K562 (cell line): ENCODE results near the gene EID2. TPM values are rescaled to one million over a fixed set of nuclear protein-coding genes. Genes with fewer than 3 reads are reported as not detected.
A peak's percentile ranks its signal among the peaks of the same experiment; 100 is the strongest.

Experiments used
- ATAC-seq: fragments of 200-7000 bp; cut with Tn5 transposase; 3 replicates; pipeline ENCODE4 v1.9.1; 2020; ENCODE audit warnings: moderate library complexity
- BruUV-seq: library from RNA; stranded (reverse); fragments of 400-500 nt; replicated peaks from 2 replicates; lab custom pipeline; 2021; lab: Mats Ljungman, UMichigan
- CTCF ChIA-PET: fragments of 300-600 bp; formaldehyde crosslinking; extraction: SDS; loops from one replicate; lab custom pipeline; 2021; ENCODE audit warnings: low intra/inter-chr PET ratio; lab: Yijun Ruan, JAX
- POLR2A ChIA-PET: fragments of 300-600, 350-650 bp; sonication (Branson Sonifier 250); formaldehyde crosslinking; extraction: SDS; loops from one replicate; lab custom pipeline; 2021; ENCODE audit warnings: antibody characterized with exemption, inconsistent platforms; lab: Yijun Ruan, JAX
- DNase-seq, 4 experiments: peaks; one replicate each; pipeline versions ENCODE4 v3.0.0 to v3.0.0-alpha.2; 2011 to 2018; ENCODE audit warnings: low spot score in 3 of 4, mixed read lengths in 3 of 4; ENCODE audit errors: extremely low read depth in 1 of 4
- FAIRE-seq: peaks from 2 replicates; lab custom pipeline; 2011; peaks lifted over from hg19 to GRCh38; lab: Jason Lieb, UNC
- H2AFZ ChIP-seq: 2 replicates; pipeline ENCODE4 v1.6.0; 2011; ENCODE audit warnings: low read depth, low read length, control low read depth, inconsistent platforms
- H3K27ac ChIP-seq: fragments of 200-600 bp; 3 replicates; pipeline ENCODE4 v1.8.0; 2011; ENCODE audit warnings: low read depth, mild to moderate bottlenecking, control low read depth, inconsistent platforms, low read length, moderate library complexity, mixed read lengths; ENCODE audit errors: extremely low read depth
- H3K27me3 ChIP-seq, 2 experiments: fragments of 300-600 bp in 1 of 2; 2 replicates in 1 of 2; 3 replicates in 1 of 2; pipeline versions ENCODE4 v1.6.0 to v1.8.0; 2011; ENCODE audit warnings: inconsistent platforms in 2 of 2, low read length in 2 of 2, mild to moderate bottlenecking in 1 of 2, mixed read lengths in 1 of 2, moderate library complexity in 1 of 2; ENCODE audit not compliant: control insufficient read depth in 2 of 2, insufficient read depth in 2 of 2
- H3K36me3 ChIP-seq: fragments of 300-600 bp; 3 replicates; pipeline ENCODE4 v1.8.0; 2011; ENCODE audit warnings: mild to moderate bottlenecking, low read length, inconsistent platforms; ENCODE audit not compliant: control insufficient read depth, insufficient read depth
- H3K4me1 ChIP-seq, 2 experiments: fragments of 200-600 bp in 1 of 2; replicated peaks in 1 of 2; 2 replicates in 1 of 2; 3 replicates in 1 of 2; pipeline versions ENCODE4 v1.5.1 to v1.8.0; 2011; ENCODE audit warnings: inconsistent platforms in 2 of 2, low read length in 2 of 2, mild to moderate bottlenecking in 1 of 2, mixed read lengths in 1 of 2, moderate library complexity in 1 of 2; ENCODE audit not compliant: control insufficient read depth in 2 of 2, insufficient read depth in 2 of 2
- H3K4me2 ChIP-seq: 2 replicates; pipeline ENCODE4 v1.6.1; 2011; ENCODE audit warnings: low read length, control low read depth, inconsistent platforms, mixed read lengths; ENCODE audit not compliant: insufficient read depth
- H3K4me3 ChIP-seq: fragments of 200-600 bp; sonication (generic), shearing (Covaris generic); 2 replicates; pipeline ENCODE4 v1.5.1; 2016; ENCODE audit warnings: control low read depth, inconsistent platforms
- H3K79me2 ChIP-seq: fragments of 200-600 bp; 3 replicates; pipeline ENCODE4 v1.8.0; 2011; ENCODE audit warnings: low read length, inconsistent platforms; ENCODE audit not compliant: control insufficient read depth, insufficient read depth
- H3K9ac ChIP-seq, 2 experiments: 2 replicates each; pipeline versions ENCODE4 v1.6.0 to v1.6.1; 2011; ENCODE audit warnings: low read depth in 2 of 2, low read length in 2 of 2, control low read depth in 1 of 2, inconsistent platforms in 1 of 2, mild to moderate bottlenecking in 1 of 2, mixed read lengths in 1 of 2; ENCODE audit not compliant: insufficient read depth in 1 of 2
- H3K9me1 ChIP-seq: one replicate; pipeline ENCODE4 v1.6.0; 2011; ENCODE audit warnings: inconsistent platforms, mild to moderate bottlenecking, low read length, moderate library complexity; ENCODE audit not compliant: control insufficient read depth, insufficient read depth
- H3K9me3 ChIP-seq: replicated peaks from 2 replicates; pipeline ENCODE4 v1.5.1; 2011; ENCODE audit warnings: low read depth, low read length, inconsistent platforms; ENCODE audit not compliant: control insufficient read depth, insufficient read depth
- H4K20me1 ChIP-seq: replicated peaks from 2 replicates; pipeline ENCODE4 v1.6.1; 2011; ENCODE audit warnings: low read length, inconsistent platforms, mixed read lengths; ENCODE audit not compliant: control insufficient read depth, insufficient read depth
- CBX1 ChIP-seq: sonication (generic); IDR thresholded peaks from 2 replicates; pipeline ENCODE4 v1.6.1; 2016; ENCODE audit warnings: antibody characterized with exemption, low read depth, mild to moderate bottlenecking
- CC2D1A ChIP-seq: fragments of 450-650 bp; IDR thresholded peaks from 2 replicates; pipeline ENCODE4 v1.6.1; 2017; ENCODE audit warnings: mild to moderate bottlenecking
- CHD2 ChIP-seq: IDR thresholded peaks from 2 replicates; pipeline ENCODE4 v1.6.1; 2011; ENCODE audit warnings: low read depth, low read length
- E2F5 ChIP-seq: sonication (generic); formaldehyde crosslinking; IDR thresholded peaks from 2 replicates; pipeline ENCODE4 v1.8.0; 2022; ENCODE audit warnings: mild to moderate bottlenecking, missing genetic modification reagents
- GABPB2 ChIP-seq: fragments of 250-450 bp; sonication (Bioruptor Pico); conservative IDR thresholded peaks from 2 replicates; pipeline ENCODE4 v1.5.1; 2021; ENCODE audit warnings: mild to moderate bottlenecking
- KDM1A ChIP-seq, 2 experiments: fragments of 450-650 bp; IDR thresholded peaks; 2 replicates each; pipeline ENCODE4 v1.6.1; 2016; ENCODE audit warnings: mild to moderate bottlenecking in 2 of 2
- NFATC3 ChIP-seq: fragments of 450-650 bp; IDR thresholded peaks from 2 replicates; pipeline ENCODE4 v1.6.1; 2017; ENCODE audit warnings: mild to moderate bottlenecking
- NKRF ChIP-seq: fragments of 450-650 bp; IDR thresholded peaks from 2 replicates; pipeline ENCODE4 v1.6.1; 2016; ENCODE audit warnings: borderline replicate concordance
- NR2F6 ChIP-seq: fragments of 450-650 bp; formaldehyde crosslinking; IDR thresholded peaks from 2 replicates; pipeline ENCODE4 v1.4.0; 2020; ENCODE audit warnings: mild to moderate bottlenecking
- RFX7 ChIP-seq: fragments of 250-450 bp; sonication (Bioruptor Pico); IDR thresholded peaks from 2 replicates; pipeline ENCODE4 v1.5.1; 2021; ENCODE audit warnings: mild to moderate bottlenecking
- SMARCE1 ChIP-seq: fragments of 450-650 bp; IDR thresholded peaks from 2 replicates; pipeline ENCODE4 v1.7.1; 2016; ENCODE audit warnings: mild to moderate bottlenecking
- SREBF1 ChIP-seq: fragments of 150-350 bp; IDR thresholded peaks from 2 replicates; pipeline ENCODE4 v1.6.1; 2014; ENCODE audit warnings: antibody characterized with exemption, low read depth, low read length, borderline replicate concordance
- TAF9B ChIP-seq: fragments of 450-650 bp; IDR thresholded peaks from 2 replicates; pipeline ENCODE4 v1.6.1; 2018; ENCODE audit warnings: mild to moderate bottlenecking; ENCODE audit not compliant: partially characterized antibody
- ZEB2 ChIP-seq: fragments of 450-650 bp; IDR thresholded peaks from 2 replicates; pipeline ENCODE4 v1.6.1; 2016
- ZNF12 ChIP-seq: sonication (generic); formaldehyde crosslinking; IDR thresholded peaks from 2 replicates; pipeline ENCODE4 v1.4.0; 2020; ENCODE audit warnings: mild to moderate bottlenecking, missing genetic modification reagents
- ZNF384 ChIP-seq: IDR thresholded peaks from 2 replicates; pipeline ENCODE4 v1.6.1; 2012; ENCODE audit warnings: low read depth, low read length, improper control_type of control experiment
- WGBS: fragments of 100-300 bp; shearing (Covaris generic); methylation state at CpG from one replicate; pipeline ENCODE4 v1.1.6; 2016; ENCODE audit warnings: low coverage, mixed read lengths; ENCODE audit not compliant: insufficient coverage; ENCODE audit errors: missing lambda C conversion rate; 5-methylcytosine and 5-hydroxymethylcytosine counted together
- in situ Hi-C: fragments of 300-500 bp; cut with MboI; formaldehyde crosslinking; loops from 4 replicates; pipeline ENCODE4 v1.15.0; 2018; ENCODE audit warnings: inconsistent platforms, mixed read lengths
- intact Hi-C: fragments of 100-400 bp; cut with micrococcal nuclease; formaldehyde crosslinking; loops from 2 replicates; pipeline ENCODE4 v1.14.2; 2022
- polyA plus RNA-seq, 8 experiments: library from polyadenylated mRNA; depleted of rRNA in 4 of 8; stranded (reverse) in 5 of 8; unstranded in 3 of 8; fragments of >200 nt; fragmentation: Nextera tagmentation in 2 of 8; fragmentation: Illumina TruSeq in 1 of 8; extraction: Ambion mirVana in 2 of 8; extraction: Trizol in 1 of 8; gene quantifications; 2 replicates each; pipeline versions ENCODE4 v1.2.1 to v1.2.3, GENCODE V29; 2011 to 2014; ENCODE audit warnings: inconsistent platforms in 1 of 8, missing spikeins in 1 of 8
- total RNA-seq, 7 experiments: library from RNA; depleted of rRNA in 6 of 7; stranded (reverse); fragments of >200 nt in 6 of 7; fragmentation: Illumina TruSeq in 2 of 7; extraction: Trizol in 2 of 7; gene quantifications; 2 replicates each; pipeline versions ENCODE4 v1.2.1 to v1.2.3, GENCODE V29; 2011 to 2021; ENCODE audit warnings: low replicate concordance in 1 of 7
- TF ChIP-seq, protein P1 (sequence below): sonication (generic); formaldehyde crosslinking; IDR thresholded peaks from 2 replicates; pipeline ENCODE4 v1.8.0; 2022; ENCODE audit warnings: mild to moderate bottlenecking, missing genetic modification reagents, borderline replicate concordance

Gene EID2
- total and polyA plus RNA-seq, 9 of the 15 experiments (the other 6 are each of a cell fraction or from before 2014, with no cell fraction given): 2.5 to 18.5 (median 11.3) TPM

- TF ChIP-seq KDM1A (IDR thresholded peaks at IDR 0.05) (peak; percentile 70 to 87), ZEB2 (0 out of 2 replicates have a peak, but pooled peaks have one; percentile 57)
Observed at GRCh38 chr19:39539165-39539517, 820 bp downstream of the EID2 start (continued).

- Histone ChIP-seq H3K4me1 (peaks cover 3 to 6% of the 10 kb centered on the region in 2 experiments; a peak in 2 of 5 replicates), H3K4me3 (no peak overlapping the region), H3K4me2 (no peak overlapping the region), H3K9me1 (no peaks in the 10 kb centered on the region), H3K36me3 (0 out of 3 replicates have a peak, but pooled peaks cover 2% of the 10 kb centered on the region), H3K9me3 (no peaks in the 10 kb centered on the region), H3K27me3 (no peaks in the 10 kb centered on the region), H3K79me2 (peaks cover 23% of the 10 kb centered on the region), H3K27ac (no peak overlapping the region), H4K20me1 (no peaks in the 10 kb centered on the region), H3K9ac (no peak overlapping the region), H2AFZ (no peak overlapping the region)
- no peak for DNase-seq
- no TSS peak for BruUV-seq
- 12% methylated on average over 3 of the region's 3 CpGs for WGBS
- in situ Hi-C loops: no loop called here
- no peak for ATAC-seq
- FAIRE-seq: no peak
- ChIA-PET CTCF (interaction anchor here (2.1 kb wide), 1 partner anchor 36 kb away, joined by 11 read pairs; no protein-coding TSS in a partner anchor), POLR2A (interaction anchor here (1.0 to 1.9 kb wide), 4 partner anchors 88 to 218 kb away, joined by 3 to 13 read pairs (median 6); partner anchors contain the start of genes RPS16 and SUPT5H)
- intact Hi-C loops: loop anchor here (2.0 kb wide), 1 partner anchor 59 kb away; no protein-coding TSS in a partner anchor
- TF ChIP-seq E2F5 (CRISPR knock-in tag) (no peak), NR2F6 (CRISPR knock-in tag) (no peak), CC2D1A (no peak), GABPB2 (CRISPR knock-in tag) (no peak), SMARCE1 (no peak), CHD2 (no peak), TAF9B (no peak), SREBF1 (no peak), NKRF (no peak), CBX1 (no peak), NFATC3 (no peak), RFX7 (CRISPR knock-in tag) (no peak), ZNF12 (no peak), ZNF384 (no peak)
- TF ChIP-seq, protein P1, sequence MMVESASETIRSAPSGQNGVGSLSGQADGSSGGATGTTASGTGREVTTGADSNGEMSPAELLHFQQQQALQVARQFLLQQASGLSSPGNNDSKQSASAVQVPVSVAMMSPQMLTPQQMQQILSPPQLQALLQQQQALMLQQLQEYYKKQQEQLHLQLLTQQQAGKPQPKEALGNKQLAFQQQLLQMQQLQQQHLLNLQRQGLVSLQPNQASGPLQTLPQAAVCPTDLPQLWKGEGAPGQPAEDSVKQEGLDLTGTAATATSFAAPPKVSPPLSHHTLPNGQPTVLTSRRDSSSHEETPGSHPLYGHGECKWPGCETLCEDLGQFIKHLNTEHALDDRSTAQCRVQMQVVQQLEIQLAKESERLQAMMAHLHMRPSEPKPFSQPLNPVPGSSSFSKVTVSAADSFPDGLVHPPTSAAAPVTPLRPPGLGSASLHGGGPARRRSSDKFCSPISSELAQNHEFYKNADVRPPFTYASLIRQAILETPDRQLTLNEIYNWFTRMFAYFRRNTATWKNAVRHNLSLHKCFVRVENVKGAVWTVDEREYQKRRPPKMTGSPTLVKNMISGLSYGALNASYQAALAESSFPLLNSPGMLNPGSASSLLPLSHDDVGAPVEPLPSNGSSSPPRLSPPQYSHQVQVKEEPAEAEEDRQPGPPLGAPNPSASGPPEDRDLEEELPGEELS: no peak
Observed at GRCh38 chr19:39533791-39534190, 6.2 kb downstream of the EID2 start.
